GM12891 (cell line): ENCODE results near the gene GAK.

Experiments
- PAX5 ChIP-seq: IDR thresholded peaks from 2 replicates; pipeline ENCODE4 v1.6.1; 2011; ENCODE audit warnings: low read length, moderate library complexity, mild to moderate bottlenecking; ENCODE audit not compliant: insufficient read depth, severe bottlenecking
- POLR2A ChIP-seq: IDR thresholded peaks from 2 replicates; pipeline ENCODE4 v1.6.1; 2011; ENCODE audit warnings: low read depth, low read length, control low read depth
- POLR2AphosphoS5 ChIP-seq: IDR thresholded peaks from 2 replicates; pipeline ENCODE4 v1.6.1; 2011; ENCODE audit warnings: low read depth, low read length, control low read depth
- POU2F2 ChIP-seq: IDR thresholded peaks from 2 replicates; pipeline ENCODE4 v1.6.1; 2011; ENCODE audit warnings: low read depth, mild to moderate bottlenecking, control low read depth, low read length, moderate library complexity
- SPI1 ChIP-seq: IDR thresholded peaks from 2 replicates; pipeline ENCODE4 v1.6.1; 2011; ENCODE audit warnings: low read depth, low read length, control low read depth
- TAF1 ChIP-seq: IDR thresholded peaks from 2 replicates; pipeline ENCODE4 v1.6.1; 2011; ENCODE audit warnings: low read depth, low read length, control low read depth

- TF ChIP-seq POLR2A: no peak
- TF ChIP-seq TAF1: no peak
- no peak for TF ChIP-seq POLR2AphosphoS5
- no peak for TF ChIP-seq PAX5
- no peak for TF ChIP-seq POU2F2
- TF ChIP-seq SPI1: no peak
Observed at GRCh38 chr4:896216-896615, 35.9 kb downstream of the GAK start.
